ENCODE measurements around the gene CPLX3.
A peak's percentile ranks its signal among the peaks of the same experiment; 100 is the strongest.

The CPLX3 gene

GRCh38 chr15:74788042-74788682 is 38.3 kb upstream of the CPLX3 start:
- no peak for DNase-seq (ENCODE audit: low spot score)

DNA sequence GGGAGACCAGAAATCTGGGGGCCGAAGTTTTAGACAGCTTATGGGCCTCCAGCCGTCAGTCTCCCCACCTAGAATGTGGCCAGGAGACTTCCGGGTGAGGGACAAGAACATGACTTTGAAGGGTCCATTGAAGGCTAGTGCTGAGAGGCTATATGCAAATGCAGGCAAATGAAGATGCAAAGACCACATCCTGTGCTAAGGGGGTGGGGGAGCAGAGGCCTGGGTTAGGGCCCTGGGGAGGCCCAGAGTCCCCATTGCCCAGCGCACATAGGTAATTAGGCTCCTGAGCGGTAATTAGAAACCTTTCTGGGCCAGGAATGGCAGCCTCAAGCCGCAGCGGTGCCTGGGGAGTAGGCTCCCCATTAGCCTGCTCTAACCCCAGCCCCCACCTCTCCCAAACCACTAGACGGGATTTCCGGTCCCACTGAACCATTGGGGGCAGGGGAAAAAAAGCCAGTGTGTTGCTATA is 37.7 kb upstream of the CPLX3 start:
- DNase-seq (ENCODE audit: low spot score) = no peak

- DNase-seq (ENCODE audit: low spot score) = no peak
These were observed 37.2 kb upstream of the CPLX3 start for GRCh38 chr15:74789171-74789631.

DNA sequence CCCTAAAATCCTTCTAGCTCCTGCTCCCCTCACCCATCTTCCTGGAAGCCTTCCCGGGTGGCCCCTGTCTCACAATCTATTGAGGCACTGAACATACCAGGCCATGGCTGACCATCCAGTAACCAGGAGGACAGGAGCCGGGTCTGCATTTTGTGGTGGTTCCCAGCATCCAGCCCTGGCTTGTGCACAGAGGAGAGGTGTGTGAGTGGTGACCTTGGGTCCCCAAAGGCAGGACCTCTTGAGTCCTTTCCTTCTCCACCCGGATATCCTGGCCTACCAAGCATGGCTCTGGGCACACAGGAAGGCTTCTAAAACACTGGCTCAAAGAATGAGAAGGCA is 36.7 kb upstream of the CPLX3 start:
- DNase-seq (ENCODE audit: low spot score) = no peak

GRCh38 chr15:74790080-74790916 is 36.1 kb upstream of the CPLX3 start:
- DNase-seq (ENCODE audit: low spot score) = no peak

GRCh38 chr15:74791007-74791406 is 35.4 kb upstream of the CPLX3 start:
- DNase-seq (ENCODE audit: low spot score) = no peak

DNA sequence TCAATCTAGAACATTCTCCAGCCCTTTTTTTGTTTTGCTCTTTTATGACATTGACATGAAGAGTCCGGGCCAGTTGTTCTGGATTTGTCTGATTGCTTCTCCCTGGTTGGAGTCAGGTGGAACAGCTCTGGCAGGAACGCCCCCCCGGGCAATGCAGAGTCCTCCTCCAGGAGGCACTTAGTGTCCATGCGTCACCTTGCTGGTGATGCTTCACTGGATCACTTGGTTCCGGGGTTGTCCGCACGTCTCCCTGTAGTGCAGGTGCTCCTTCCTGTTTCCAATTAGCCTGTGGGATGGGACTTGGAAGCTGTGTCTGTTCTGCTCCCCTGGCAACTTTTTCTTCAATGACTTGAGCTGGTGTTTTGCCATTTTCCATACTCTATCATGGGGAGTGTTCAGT is 34.8 kb upstream of the CPLX3 start:
- peak; percentile 54 for DNase-seq (ENCODE audit: low spot score)

DNA sequence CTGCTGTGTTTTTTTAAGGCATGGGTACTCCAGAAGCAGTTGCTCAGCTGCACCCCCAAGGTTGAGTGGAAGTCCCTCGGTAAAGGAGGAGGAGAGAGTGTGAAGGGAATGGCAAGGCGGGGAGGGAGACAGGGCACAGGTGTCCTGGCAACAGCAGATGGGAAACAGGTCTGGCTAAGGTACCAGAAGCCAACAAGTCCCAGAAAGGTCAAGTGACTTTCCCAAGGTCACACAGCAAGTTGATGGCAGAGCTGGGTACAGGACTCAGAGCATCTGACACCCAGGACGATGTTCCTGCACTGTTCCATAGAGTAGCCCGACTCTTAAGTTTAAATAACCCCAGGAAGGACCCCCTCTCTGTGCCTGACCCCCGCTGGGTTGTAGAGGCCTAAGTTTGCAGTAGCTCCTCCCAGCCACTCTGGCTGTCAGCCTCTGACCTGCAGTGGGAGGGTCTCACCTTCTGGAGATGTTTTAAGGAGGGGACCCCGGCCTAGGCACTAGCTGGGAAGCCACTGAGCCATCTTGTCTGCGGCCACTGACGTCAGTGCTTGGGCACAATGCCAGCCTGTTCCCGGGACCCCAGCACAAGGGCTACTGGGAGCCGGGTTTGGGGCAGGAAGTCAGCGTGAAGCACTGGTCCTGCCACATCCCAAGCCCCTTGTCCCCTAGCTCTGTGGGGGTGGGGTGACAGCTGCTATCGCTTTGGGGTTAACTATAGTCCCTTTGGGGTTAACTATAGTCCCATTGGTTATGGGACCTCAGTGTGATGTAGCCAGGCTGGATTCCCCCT is 34.0 kb upstream of the CPLX3 start:
- no peak for DNase-seq (ENCODE audit: low spot score)

- DNase-seq (ENCODE audit: low spot score) = no peak
These were observed 33.0 kb upstream of the CPLX3 start for GRCh38 chr15:74793135-74794028.

- DNase-seq (ENCODE audit: low spot score) = no peak
These were observed 32.0 kb upstream of the CPLX3 start for GRCh38 chr15:74794248-74794969.

DNA sequence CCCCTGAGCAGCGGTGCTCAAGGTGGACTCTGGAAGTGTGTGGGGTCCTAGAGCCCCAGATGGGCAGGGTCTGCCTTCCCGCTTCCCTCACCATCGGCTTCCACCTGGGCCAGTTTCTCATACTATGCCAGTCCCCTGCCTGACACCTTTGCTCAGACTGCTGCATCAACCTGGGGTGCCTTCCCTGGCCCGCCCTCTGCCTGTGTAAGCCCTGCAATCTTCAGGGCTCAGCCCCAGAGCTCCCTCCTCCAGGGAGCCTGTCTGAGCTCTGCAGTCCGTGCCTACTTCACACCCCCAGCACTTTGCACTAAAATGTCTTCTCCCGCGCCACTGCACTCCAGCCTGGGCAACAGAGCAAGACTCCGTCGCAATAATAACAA is 31.5 kb upstream of the CPLX3 start:
- no peak for DNase-seq (ENCODE audit: low spot score)

- DNase-seq (ENCODE audit: low spot score) = no peak
These were observed 30.3 kb upstream of the CPLX3 start for GRCh38 chr15:74795966-74796625.

DNA sequence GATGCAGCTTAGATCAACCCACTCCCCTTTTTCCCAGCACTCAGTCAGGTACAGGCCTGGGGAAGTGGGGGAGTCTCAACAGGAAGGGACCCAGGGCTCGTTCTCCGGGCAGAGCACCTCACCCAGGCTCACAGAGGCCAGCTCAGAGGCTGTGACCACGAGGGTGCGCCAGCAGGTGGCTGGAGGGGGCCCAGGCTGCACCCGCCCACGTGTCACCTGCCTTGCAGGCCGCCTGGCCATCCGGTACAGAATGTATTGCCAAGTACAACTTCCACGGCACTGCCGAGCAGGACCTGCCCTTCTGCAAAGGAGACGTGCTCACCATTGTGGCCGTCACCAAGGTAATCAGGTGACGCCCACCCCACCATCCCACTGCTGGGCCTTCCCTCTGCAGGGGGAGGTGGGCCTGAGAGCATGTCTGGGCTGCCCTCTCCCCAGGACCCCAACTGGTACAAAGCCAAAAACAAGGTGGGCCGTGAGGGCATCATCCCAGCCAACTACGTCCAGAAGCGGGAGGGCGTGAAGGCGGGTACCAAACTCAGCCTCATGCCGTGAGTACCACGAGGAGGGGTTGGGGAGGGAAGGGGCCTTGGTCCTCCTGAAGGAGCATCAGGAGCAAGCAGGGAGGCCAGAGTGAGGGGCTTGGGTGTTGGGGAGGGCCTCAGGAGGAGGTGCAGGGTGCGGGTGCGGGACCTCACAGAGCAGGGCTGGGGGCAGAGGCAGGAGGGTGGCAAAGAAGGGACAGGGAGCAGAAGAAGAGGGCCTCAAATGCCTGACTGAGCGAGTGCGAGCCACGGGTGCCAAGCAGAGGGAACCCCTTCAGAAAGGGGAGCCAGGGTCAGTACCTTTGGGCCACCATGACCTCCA is 27.8 kb upstream of the CPLX3 start:
- peak; percentile 87 for DNase-seq (ENCODE audit: low spot score)

- no peak for DNase-seq (ENCODE audit: low spot score)
These were observed 27.1 kb upstream of the CPLX3 start for GRCh38 chr15:74799255-74799855.

DNA sequence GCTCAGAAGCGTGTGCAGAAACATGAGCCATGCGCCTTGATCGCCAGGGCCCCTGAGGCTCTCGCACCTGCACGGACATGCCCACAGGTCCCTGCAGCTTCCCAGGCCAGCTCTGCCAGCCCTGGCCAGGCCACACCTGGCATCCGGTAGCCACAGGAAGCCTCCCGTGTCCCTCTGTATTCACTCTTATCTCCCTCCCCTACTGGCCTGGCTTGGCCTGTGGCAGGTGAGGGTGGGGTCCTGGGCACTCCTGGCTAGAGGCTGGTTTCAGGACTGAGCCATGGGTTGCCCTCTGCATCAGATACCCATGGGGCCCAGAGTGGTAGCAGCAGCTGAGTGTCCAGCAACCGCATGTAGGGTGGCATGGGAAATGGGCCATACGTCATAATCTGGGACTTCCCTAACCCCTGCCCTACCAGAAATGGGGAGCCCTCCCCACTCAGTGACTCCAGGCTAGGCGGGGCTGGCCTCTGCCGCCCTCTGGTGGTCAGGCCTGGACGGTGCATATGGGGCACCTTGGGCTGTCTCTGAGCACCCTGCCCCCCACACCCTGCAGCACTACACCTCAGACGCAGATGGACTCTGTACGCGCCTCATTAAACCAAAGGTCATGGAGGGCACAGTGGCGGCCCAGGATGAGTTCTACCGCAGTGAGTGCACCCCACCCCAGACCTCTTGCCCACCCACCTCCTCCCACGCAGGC is 26.4 kb upstream of the CPLX3 start:
- DNase-seq (ENCODE audit: low spot score) = peak; percentile 54

DNA sequence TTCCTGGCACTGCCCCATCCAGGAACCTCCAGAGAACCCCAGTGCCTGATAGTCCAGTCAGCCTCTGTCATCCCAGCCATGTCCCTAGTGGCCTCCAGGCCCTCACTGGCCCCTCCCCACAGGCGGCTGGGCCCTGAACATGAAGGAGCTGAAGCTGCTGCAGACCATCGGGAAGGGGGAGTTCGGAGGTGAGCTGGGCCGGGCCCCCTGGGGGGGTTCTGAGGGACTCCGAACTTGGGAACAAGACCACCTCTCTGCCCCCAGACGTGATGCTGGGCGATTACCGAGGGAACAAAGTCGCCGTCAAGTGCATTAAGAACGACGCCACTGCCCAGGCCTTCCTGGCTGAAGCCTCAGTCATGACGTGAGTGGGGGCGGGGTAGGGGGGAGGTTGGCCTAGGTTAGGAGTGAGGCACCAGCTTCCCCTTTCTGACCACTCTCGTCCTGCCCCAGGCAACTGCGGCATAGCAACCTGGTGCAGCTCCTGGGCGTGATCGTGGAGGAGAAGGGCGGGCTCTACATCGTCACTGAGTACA is 25.8 kb upstream of the CPLX3 start:
- no peak for DNase-seq (ENCODE audit: low spot score)

GRCh38 chr15:74801311-74801997 is 25.0 kb upstream of the CPLX3 start:
- DNase-seq (ENCODE audit: low spot score) = no peak

GRCh38 chr15:74802290-74802689 is 24.1 kb upstream of the CPLX3 start:
- no peak for DNase-seq (ENCODE audit: low spot score)
